Fibroblast of lung (primary cell): ENCODE measurements around the gene PAPOLG.

ENCODE experiments used
- EZH2 ChIP-seq: IDR thresholded peaks from 2 replicates; pipeline ENCODE4 v1.5.1; 2012; ENCODE audit warnings: low read length, control low read depth, mild to moderate bottlenecking; ENCODE audit errors: missing control alignments
- TF ChIP-seq, protein P1 (sequence below), 2 donors: IDR thresholded peaks in 1 of 2; conservative IDR thresholded peaks in 1 of 2; 1 replicate in 1 of 2; 2 replicates in 1 of 2; pipeline ENCODE4 v1.5.1; 2011 to 2012; ENCODE audit warnings: low read length in 2 of 2, control low read depth in 1 of 2, inconsistent platforms in 1 of 2, low read depth in 1 of 2, mild to moderate bottlenecking in 1 of 2

DNA sequence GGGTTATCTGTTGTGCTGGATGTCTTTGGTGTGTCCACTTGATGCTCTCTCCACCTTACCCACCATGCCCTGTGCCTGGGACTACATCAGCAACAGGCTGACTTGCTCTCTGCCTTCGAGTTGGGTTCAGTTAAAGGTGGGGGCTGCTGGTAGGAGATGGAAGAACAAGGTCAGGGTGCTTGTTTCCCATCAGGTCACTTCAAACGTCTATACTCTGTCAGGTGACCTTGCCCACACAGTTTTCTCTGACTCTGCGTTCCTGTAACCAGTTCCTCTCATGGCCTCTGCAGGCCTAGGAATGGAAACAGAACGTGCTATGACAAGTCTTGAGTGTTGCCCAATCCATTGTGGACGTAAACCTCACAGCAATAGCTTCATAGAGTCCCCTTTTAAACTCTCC is 38.4 kb upstream of the PAPOLG start:
- TF ChIP-seq, protein P1, sequence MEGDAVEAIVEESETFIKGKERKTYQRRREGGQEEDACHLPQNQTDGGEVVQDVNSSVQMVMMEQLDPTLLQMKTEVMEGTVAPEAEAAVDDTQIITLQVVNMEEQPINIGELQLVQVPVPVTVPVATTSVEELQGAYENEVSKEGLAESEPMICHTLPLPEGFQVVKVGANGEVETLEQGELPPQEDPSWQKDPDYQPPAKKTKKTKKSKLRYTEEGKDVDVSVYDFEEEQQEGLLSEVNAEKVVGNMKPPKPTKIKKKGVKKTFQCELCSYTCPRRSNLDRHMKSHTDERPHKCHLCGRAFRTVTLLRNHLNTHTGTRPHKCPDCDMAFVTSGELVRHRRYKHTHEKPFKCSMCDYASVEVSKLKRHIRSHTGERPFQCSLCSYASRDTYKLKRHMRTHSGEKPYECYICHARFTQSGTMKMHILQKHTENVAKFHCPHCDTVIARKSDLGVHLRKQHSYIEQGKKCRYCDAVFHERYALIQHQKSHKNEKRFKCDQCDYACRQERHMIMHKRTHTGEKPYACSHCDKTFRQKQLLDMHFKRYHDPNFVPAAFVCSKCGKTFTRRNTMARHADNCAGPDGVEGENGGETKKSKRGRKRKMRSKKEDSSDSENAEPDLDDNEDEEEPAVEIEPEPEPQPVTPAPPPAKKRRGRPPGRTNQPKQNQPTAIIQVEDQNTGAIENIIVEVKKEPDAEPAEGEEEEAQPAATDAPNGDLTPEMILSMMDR (conservative IDR thresholded peaks at IDR 0.05 in 1 of 2, IDR thresholded peaks at IDR 0.05 in 1 of 2; ENCODE audit: low read depth in 1 of 2, low read length in 2 of 2): no peak
- TF ChIP-seq EZH2: no peak
